GM18511 (cell line): ENCODE data around the gene ASNSD1.
A peak's percentile ranks its signal among the peaks of the same experiment; 100 is the strongest.
"Not testable (repeated sequence)": the region's sequence is repeated elsewhere in the genome, so short reads cannot be mapped to it uniquely, and the experiment has no call there.

Experiments
- ATAC-seq: cut with Tn5 transposase; IDR thresholded peaks from one replicate; pipeline ENCODE4 v1.9.1; 2021; ENCODE audit warnings: mild to moderate bottlenecking, moderate library complexity; ENCODE audit not compliant: unreplicated experiment

Gene ASNSD1

GRCh38 chr2:189646521-189646920, 14.7 kb upstream of the ASNSD1 start:
- no peak for ATAC-seq

GRCh38 chr2:189648846-189649509, 12.3 kb upstream of the ASNSD1 start:
- ATAC-seq, result no peak

DNA sequence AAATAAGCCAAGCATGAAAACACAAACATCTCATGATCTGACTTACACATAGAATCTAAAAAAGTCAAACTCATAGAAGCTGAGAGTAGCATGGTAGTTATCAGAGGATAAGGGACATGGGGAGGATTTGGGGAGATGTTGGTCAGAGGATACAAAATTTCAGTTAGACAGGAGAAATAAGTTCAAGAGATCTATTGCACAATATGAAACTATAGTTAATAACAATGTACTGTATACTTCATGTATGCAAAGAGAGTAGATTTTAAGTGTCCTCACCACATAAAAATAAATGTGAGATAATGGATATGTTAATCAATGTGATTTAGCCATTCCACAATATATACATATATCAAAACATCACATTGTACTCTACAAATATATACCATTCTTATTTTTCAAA, 10.0 kb upstream of the ASNSD1 start:
- ATAC-seq, result no peak

- ATAC-seq, result not testable (repeated sequence)
Measured at GRCh38 chr2:189653464-189653863, 7.8 kb upstream of the ASNSD1 start.

- no peak for ATAC-seq
Measured at GRCh38 chr2:189654641-189655040, 6.6 kb upstream of the ASNSD1 start.

DNA sequence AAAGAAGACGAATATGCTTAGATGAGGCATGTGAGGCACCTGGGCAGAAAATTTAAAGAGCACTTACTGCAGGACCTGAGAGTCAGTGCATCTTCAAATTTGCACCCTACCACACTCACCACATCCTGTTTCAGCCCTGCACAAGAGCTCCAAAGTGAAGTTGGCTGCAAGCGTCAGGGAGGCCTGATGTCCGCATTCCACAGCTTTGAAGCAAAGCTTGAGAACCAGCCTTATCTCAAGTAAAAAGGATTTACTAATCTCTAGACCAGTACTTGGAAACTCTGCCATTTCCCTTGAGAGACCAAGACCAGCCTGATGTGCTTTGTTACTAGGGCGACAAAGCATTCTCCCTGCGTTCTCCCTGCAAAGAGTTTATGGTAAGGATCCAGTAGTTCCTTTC, 3.4 kb upstream of the ASNSD1 start:
- peak; percentile 42 for ATAC-seq

DNA sequence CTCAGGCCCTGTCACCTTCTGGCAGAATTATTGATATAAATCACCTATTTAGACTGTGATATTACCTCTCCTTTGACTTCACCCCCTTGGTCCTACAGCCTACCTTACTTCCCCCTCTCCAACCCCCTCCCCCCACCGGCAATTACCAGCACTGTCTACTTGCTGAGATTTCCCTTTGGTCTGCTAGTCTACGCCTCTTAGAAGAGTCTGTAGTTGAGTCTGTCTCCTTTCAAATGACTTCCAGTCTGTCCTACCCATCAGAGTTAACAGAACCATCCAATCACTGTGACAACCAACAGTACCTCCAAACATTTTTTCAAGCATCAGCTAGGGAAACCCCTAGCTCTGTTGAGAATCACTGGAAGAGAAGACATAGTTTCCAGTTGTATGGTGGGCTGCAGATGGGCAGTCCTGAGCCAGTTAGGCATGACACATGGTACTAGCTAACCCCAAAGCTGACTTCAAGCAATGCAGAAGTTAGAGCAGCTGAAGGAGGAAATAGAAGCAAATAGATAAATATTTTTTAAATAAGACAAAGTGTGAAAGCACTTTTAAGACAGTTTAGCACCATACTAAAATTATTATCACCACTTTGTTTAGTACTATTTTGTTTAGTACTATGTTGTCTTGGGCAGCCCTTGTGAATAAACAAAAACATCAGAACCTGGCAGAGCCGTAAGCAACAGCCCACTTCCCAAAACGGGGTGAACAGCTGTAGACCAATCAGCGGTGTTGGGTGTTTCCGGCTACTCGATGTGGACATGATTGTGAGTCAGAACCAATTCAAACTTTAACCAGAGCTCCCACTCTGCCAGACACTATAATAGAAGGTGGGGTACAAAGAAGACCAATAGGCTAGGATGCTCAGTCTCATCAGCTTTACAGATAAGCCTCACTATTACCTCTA, 2.7 kb upstream of the ASNSD1 start:
- no peak for ATAC-seq

GRCh38 chr2:189659734-189660133, 1.5 kb upstream of the ASNSD1 start:
- no peak for ATAC-seq

DNA sequence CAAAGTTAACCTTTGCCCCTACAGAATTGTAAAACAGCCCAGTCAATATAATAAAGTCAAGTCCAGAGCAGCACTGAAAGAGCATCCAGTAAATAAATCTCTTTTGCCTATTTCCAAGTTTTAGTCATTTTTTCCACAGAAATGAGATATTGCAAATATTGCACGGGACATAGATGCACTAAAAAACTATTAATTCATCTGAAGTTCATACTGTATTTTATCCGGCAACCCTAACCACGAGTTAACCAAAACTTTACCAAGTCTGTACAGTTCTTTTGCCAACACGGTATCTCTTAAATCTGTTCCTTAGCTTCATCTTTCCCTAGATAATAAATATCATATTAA, 484 bp upstream of the ASNSD1 start:
- no peak for ATAC-seq

DNA sequence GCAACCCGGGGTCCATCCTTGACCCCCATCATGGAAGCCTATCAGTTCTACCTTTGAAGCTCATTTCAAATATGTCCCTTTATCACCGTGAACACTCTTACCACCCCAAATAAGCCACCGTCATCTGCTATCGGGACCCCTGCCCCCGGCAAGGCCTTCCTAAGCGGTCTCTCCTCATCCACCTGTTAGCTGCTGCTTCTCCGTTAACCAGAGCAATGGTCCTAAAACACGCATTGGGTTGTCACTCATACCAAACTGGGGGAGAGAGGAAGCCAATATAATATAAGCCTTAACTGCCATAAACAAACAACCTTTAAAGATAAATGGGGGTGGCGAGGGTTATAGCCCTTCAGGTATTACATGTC, 680 bp downstream of the ASNSD1 start:
- no peak for ATAC-seq

DNA sequence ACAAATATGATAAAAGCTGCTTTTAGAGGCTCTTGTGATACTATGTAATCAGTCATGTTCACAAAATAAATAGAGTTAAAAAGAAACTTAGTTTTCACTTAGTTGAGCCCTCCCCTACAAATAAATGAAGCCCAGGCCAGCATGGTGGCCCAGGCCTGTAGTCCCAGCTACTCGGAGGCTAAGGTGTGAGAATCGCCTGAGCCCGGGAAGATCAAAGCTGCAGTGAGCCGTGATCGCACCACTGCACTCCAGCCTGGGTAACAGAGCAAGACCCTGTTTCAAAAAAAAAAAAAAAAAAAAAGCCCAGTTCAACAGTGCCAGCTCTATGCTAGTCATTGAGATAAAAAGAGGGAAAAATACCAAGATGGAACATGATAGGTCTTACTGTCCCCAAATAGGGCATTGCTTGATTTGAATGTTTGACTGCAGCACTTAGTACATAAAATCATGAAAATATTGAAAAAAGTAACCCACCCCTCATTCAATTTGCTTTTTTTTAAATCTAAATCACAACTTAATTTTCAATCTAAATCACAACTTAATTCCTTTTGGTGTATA, 1.5 kb downstream of the ASNSD1 start:
- no peak for ATAC-seq

DNA sequence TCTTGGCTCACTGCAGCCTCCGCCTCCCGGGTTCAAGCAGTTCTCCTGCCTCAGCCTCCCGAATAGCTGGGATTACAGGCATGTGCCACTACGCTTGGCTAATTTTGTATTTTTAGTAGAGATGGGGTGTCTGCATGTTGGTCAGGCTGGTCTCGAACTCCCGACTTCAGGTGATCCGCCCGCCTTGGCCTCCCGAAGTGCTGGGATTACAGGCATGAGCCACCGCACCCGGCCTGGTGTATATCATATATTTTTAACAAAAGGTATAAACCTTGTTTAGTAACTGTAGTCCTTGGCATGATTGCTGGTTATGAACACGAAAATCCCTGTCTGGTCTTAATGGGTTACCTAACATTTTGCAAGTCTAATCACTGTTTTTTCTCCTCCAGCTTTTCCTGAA, 2.1 kb downstream of the ASNSD1 start:
- ATAC-seq, result not testable (repeated sequence)

DNA sequence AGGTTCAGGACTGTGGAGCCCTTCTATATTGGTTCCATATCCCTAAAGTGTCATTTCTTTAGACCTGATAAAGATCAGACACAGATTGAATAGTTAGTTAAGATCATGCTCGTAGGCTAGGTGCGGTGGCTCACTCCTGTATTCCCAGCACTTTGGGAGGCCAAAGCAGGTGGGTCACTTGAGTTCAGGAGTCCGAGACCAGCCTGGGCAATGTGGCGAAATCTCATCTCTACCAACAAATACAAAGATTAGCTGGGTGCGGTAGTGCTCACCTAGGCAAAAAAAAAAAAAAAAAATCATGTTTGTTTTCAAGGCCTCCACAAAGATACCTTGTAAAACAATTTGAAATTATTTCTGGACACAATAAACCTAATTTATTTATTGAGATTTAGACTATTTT, 8.7 kb downstream of the ASNSD1 start:
- ATAC-seq, result no peak

DNA sequence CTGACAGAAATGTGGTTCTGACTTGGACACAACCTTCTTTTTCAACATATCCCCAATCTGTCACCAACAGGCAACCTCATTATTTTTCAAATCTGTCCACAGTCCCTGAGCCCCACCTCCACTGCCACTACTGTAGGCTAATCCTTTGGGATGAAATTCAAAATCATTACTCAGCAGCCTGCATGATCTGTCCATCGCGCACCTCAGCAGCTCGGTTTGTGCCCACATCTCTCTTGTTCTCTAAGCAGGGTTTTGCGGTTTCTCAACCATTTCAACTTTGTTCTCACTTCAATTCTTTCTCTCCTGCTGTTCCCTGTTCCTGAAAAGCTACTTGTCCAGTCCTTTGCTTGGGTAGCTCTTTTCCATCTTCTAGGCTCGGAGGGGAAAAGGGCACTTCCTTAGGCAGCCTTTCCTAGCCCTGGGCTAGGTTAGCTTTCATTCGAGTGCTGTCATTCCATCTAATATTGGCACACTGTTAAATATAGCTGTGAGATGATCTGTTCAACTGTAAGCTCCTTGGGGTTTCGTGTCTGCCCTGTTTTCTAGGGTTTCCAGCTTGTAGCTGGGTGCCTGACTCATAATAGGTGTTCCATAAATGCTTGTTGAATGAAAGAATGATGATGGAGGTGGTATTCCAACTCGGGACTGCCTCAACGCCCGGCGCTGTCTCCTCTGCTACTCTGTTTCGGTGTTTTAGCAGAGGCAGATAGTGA, 12.6 kb downstream of the ASNSD1 start:
- no peak for ATAC-seq

- ATAC-seq, result peak; percentile 95
Measured at GRCh38 chr2:189674374-189675112, 13.3 kb downstream of the ASNSD1 start, which contains the start of gene ANKAR. Gene ANKAR (plus strand): TSS chr2:189674670. CDS start chr2:189676491, 1,821 bp downstream.

GRCh38 chr2:189676471-189676870, 15.2 kb downstream of the ASNSD1 start:
- ATAC-seq, result no peak

GRCh38 chr2:189679226-189679625, 18.0 kb downstream of the ASNSD1 start:
- no peak for ATAC-seq

DNA sequence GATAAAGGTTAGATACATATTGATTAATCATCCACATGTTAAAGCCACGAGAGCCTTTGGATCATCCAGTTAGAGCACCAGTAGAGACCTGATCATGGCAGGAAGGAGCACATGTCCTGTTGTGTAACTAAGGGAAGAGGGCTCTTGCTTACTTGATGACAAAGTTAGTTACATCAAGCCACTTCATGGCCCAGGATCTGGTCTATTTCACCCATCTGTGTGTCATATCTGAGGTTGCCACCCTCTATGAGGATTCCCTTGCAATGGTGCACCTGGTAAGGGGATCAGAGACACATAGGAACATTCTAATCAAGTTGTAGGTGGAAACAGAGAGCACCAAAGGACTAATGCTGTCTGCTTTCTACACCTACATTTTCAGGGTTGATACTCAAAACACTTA, 19.9 kb downstream of the ASNSD1 start:
- no peak for ATAC-seq

- no peak for ATAC-seq
Measured at GRCh38 chr2:189681903-189682302, 20.6 kb downstream of the ASNSD1 start.

- ATAC-seq, result no peak
Measured at GRCh38 chr2:189683348-189683747, 22.1 kb downstream of the ASNSD1 start.

GRCh38 chr2:189684811-189685210, 23.6 kb downstream of the ASNSD1 start:
- ATAC-seq, result no peak
